HEK293 (cell line): ENCODE results near the gene KLB.

Experiments
- CTCF ChIA-PET: fragments of 350-600 bp; formaldehyde crosslinking; extraction: SDS; loops from one replicate; lab custom pipeline; 2021; ENCODE audit warnings: antibody characterized with exemption; lab: Yijun Ruan, JAX
- POLR2A ChIA-PET: fragments of 300-600 bp; formaldehyde crosslinking; extraction: SDS; loops from one replicate; lab custom pipeline; 2020; ENCODE audit warnings: antibody characterized with exemption, inconsistent platforms; lab: Yijun Ruan, JAX
- H3K27ac ChIP-seq: fragments of 200-500 bp; sonication (Bioruptor generic); 2 replicates; pipeline ENCODE4 v1.5.1; 2014; ENCODE audit warnings: low read depth, low read length, control low read depth, inconsistent platforms; ENCODE audit errors: extremely low read depth
- H3K36me3 ChIP-seq, 2 experiments: fragments of 200-500 bp in 1 of 2; sonication (Bioruptor generic) in 1 of 2; 1 replicate in 1 of 2; 2 replicates in 1 of 2; pipeline ENCODE4 v1.5.1; 2014 to 2017; ENCODE audit warnings: inconsistent platforms in 2 of 2, low read length in 2 of 2; ENCODE audit not compliant: control insufficient read depth in 2 of 2, insufficient read depth in 1 of 2
- H3K4me1 ChIP-seq: fragments of 200-500 bp; sonication (Bioruptor generic); 2 replicates; pipeline ENCODE4 v1.5.1; 2014; ENCODE audit warnings: mild to moderate bottlenecking, low read length, inconsistent platforms; ENCODE audit not compliant: control insufficient read depth, insufficient read depth
- H3K4me3 ChIP-seq: 2 replicates; pipeline ENCODE4 v1.5.1; 2011; ENCODE audit warnings: low read depth, mild to moderate bottlenecking, control low read depth, low read length, moderate library complexity
- H3K9me3 ChIP-seq: fragments of 200-500 bp; sonication (Bioruptor generic); 2 replicates; pipeline ENCODE4 v1.5.1; 2014; ENCODE audit warnings: low read depth, low read length, inconsistent platforms; ENCODE audit not compliant: control insufficient read depth, insufficient read depth
- HOXD13 ChIP-seq: sonication (generic); formaldehyde crosslinking; IDR thresholded peaks from 2 replicates; pipeline ENCODE4 v1.8.0; 2022; ENCODE audit warnings: missing genetic modification reagents, borderline replicate concordance
- MZF1 ChIP-seq: fragments of 450-650 bp; formaldehyde crosslinking; IDR thresholded peaks from 2 replicates; pipeline ENCODE4 v1.5.1; 2017; ENCODE audit warnings: missing biosample characterization, missing genetic modification characterization, borderline replicate concordance
- RBAK ChIP-seq: fragments of 450-650 bp; formaldehyde crosslinking; IDR thresholded peaks from 2 replicates; pipeline ENCODE4 v1.5.1; 2016; ENCODE audit warnings: missing biosample characterization, missing genetic modification characterization
- SALL2 ChIP-seq: fragments of 450-650 bp; formaldehyde crosslinking; IDR thresholded peaks from 2 replicates; pipeline ENCODE4 v1.5.0; 2017; ENCODE audit warnings: missing biosample characterization, mild to moderate bottlenecking, missing genetic modification characterization, borderline replicate concordance
- ZBTB11 ChIP-seq: fragments of 450-650 bp; formaldehyde crosslinking; conservative IDR thresholded peaks from 2 replicates; pipeline ENCODE4 v1.5.1; 2016; ENCODE audit warnings: low read depth, missing biosample characterization, missing genetic modification characterization
- ZBTB26 ChIP-seq: fragments of 450-650 bp; formaldehyde crosslinking; optimal IDR thresholded peaks from 2 replicates; pipeline ENCODE3; 2016; ENCODE audit warnings: missing biosample characterization, mild to moderate bottlenecking, missing genetic modification characterization
- ZFP37 ChIP-seq: fragments of 450-650 bp; formaldehyde crosslinking; IDR thresholded peaks from 2 replicates; pipeline ENCODE4 v1.5.1; 2016; ENCODE audit warnings: missing biosample characterization, missing genetic modification characterization
- ZNF138 ChIP-seq: fragments of 450-650 bp; formaldehyde crosslinking; IDR thresholded peaks from 2 replicates; pipeline ENCODE4 v1.5.1; 2016; ENCODE audit warnings: missing biosample characterization, missing genetic modification characterization, borderline replicate concordance
- ZNF140 ChIP-seq: fragments of 450-650 bp; formaldehyde crosslinking; IDR thresholded peaks from 2 replicates; pipeline ENCODE4 v1.5.1; 2016; ENCODE audit warnings: missing biosample characterization, missing genetic modification characterization
- ZNF155 ChIP-seq: fragments of 450-650 bp; formaldehyde crosslinking; IDR thresholded peaks from 2 replicates; pipeline ENCODE4 v1.5.1; 2016; ENCODE audit warnings: missing biosample characterization, missing genetic modification characterization
- ZNF16 ChIP-seq: fragments of 450-650 bp; formaldehyde crosslinking; IDR thresholded peaks from 2 replicates; pipeline ENCODE4 v1.5.1; 2016; ENCODE audit warnings: low read depth, missing biosample characterization, missing genetic modification characterization
- ZNF175 ChIP-seq: fragments of 450-650 bp; formaldehyde crosslinking; IDR thresholded peaks from 2 replicates; pipeline ENCODE4 v1.5.1; 2016; ENCODE audit warnings: missing biosample characterization, missing genetic modification characterization
- ZNF202 ChIP-seq: fragments of 450-650 bp; formaldehyde crosslinking; IDR thresholded peaks from 2 replicates; pipeline ENCODE4 v1.5.1; 2016; ENCODE audit warnings: missing biosample characterization, missing genetic modification characterization, borderline replicate concordance
- ZNF280D ChIP-seq: fragments of 450-650 bp; formaldehyde crosslinking; IDR thresholded peaks from 2 replicates; pipeline ENCODE4 v1.5.1; 2016; ENCODE audit warnings: missing biosample characterization, missing genetic modification characterization
- ZNF335 ChIP-seq: fragments of 450-650 bp; formaldehyde crosslinking; conservative IDR thresholded peaks from 2 replicates; pipeline ENCODE4 v1.5.1; 2016; ENCODE audit warnings: missing biosample characterization, missing genetic modification characterization
- ZNF354C ChIP-seq: fragments of 450-650 bp; formaldehyde crosslinking; IDR thresholded peaks from 2 replicates; pipeline ENCODE4 v1.5.1; 2016; ENCODE audit warnings: missing biosample characterization, missing genetic modification characterization, low read depth, borderline replicate concordance
- ZNF37A ChIP-seq: fragments of 450-650 bp; IDR thresholded peaks from 2 replicates; pipeline ENCODE4 v1.5.1; 2018; ENCODE audit warnings: missing biosample characterization, missing genetic modification characterization
- ZNF48 ChIP-seq: fragments of 450-650 bp; formaldehyde crosslinking; IDR thresholded peaks from 2 replicates; pipeline ENCODE4 v1.5.1; 2016; ENCODE audit warnings: missing biosample characterization, missing genetic modification characterization
- ZNF529 ChIP-seq: fragments of 450-650 bp; formaldehyde crosslinking; IDR thresholded peaks from 2 replicates; pipeline ENCODE4 v1.5.1; 2017; ENCODE audit warnings: missing genetic modification characterization, missing biosample characterization; ENCODE audit not compliant: insufficient replicate concordance
- ZNF548 ChIP-seq: fragments of 450-650 bp; formaldehyde crosslinking; IDR thresholded peaks from 2 replicates; pipeline ENCODE4 v1.5.1; 2016; ENCODE audit warnings: missing biosample characterization, missing genetic modification characterization
- ZNF626 ChIP-seq: fragments of 450-650 bp; sonication (Bioruptor Pico); formaldehyde crosslinking; IDR thresholded peaks from 2 replicates; pipeline ENCODE4 v1.5.1; 2018; ENCODE audit warnings: missing biosample characterization, missing genetic modification characterization, inconsistent platforms
- ZNF629 ChIP-seq: fragments of 450-650 bp; formaldehyde crosslinking; IDR thresholded peaks from 2 replicates; pipeline ENCODE4 v1.5.1; 2017; ENCODE audit warnings: missing biosample characterization, missing genetic modification characterization
- ZNF645 ChIP-seq: fragments of 450-650 bp; formaldehyde crosslinking; IDR thresholded peaks from 2 replicates; pipeline ENCODE4; 2016; ENCODE audit warnings: missing biosample characterization, missing genetic modification characterization
- ZNF704 ChIP-seq: fragments of 450-650 bp; formaldehyde crosslinking; IDR thresholded peaks from 2 replicates; pipeline ENCODE4 v1.5.1; 2016; ENCODE audit warnings: missing biosample characterization, missing genetic modification characterization
- ZSCAN4 ChIP-seq: fragments of 450-650 bp; formaldehyde crosslinking; IDR thresholded peaks from 2 replicates; pipeline ENCODE4 v1.5.1; 2017; ENCODE audit warnings: missing biosample characterization, missing genetic modification characterization

KLB gene

GRCh38 chr4:39480251-39480650, 73.5 kb downstream of the KLB start (continued):
- no peak for TF ChIP-seq ZNF704
- TF ChIP-seq ZNF645 (tag by site-specific recombination), result no peak
- no peak for TF ChIP-seq ZFP37
- TF ChIP-seq ZBTB11, result no peak
- TF ChIP-seq ZNF175 (tag by site-specific recombination), result no peak
- TF ChIP-seq ZNF202 (tag by site-specific recombination), result no peak
- TF ChIP-seq ZNF529 (tag by site-specific recombination), result no peak
- TF ChIP-seq ZNF48 (tag by site-specific recombination), result no peak
- TF ChIP-seq ZNF138 (tag by site-specific recombination), result no peak
- TF ChIP-seq ZNF629 (tag by site-specific recombination), result no peak
- TF ChIP-seq ZNF140 (tag by site-specific recombination), result no peak
- no peak for TF ChIP-seq ZNF626

- Histone ChIP-seq H3K4me1 (no peaks in the 10 kb centered on the region), H3K4me3 (no peak overlapping the region), H3K27ac (no peak overlapping the region), H3K9me3 (no peaks in the 10 kb centered on the region), H3K36me3 (peaks cover 0 to 7% of the 10 kb centered on the region in 2 experiments; a peak in 2 of 3 replicates)
- POLR2A ChIA-PET, result no interaction called here
- CTCF ChIA-PET, result interaction anchor here (0.9 to 1.5 kb wide), 2 partner anchors 11 to 12 kb away, joined by 3 to 5 read pairs; no protein-coding TSS in a partner anchor
- no peak for TF ChIP-seq ZNF37A
- no peak for TF ChIP-seq ZNF155 (tag by site-specific recombination)
- TF ChIP-seq ZNF354C (tag by site-specific recombination), result no peak
- no peak for TF ChIP-seq ZBTB26 (tag by site-specific recombination)
- no peak for TF ChIP-seq ZSCAN4 (tag by site-specific recombination)
- no peak for TF ChIP-seq MZF1 (tag by site-specific recombination)
- no peak for TF ChIP-seq SALL2 (tag by site-specific recombination)
- no peak for TF ChIP-seq RBAK (tag by site-specific recombination)
- no peak for TF ChIP-seq ZNF335 (tag by site-specific recombination)
- no peak for TF ChIP-seq ZNF548 (tag by site-specific recombination)
- no peak for TF ChIP-seq HOXD13 (CRISPR knock-in tag)
- TF ChIP-seq ZNF280D (tag by site-specific recombination), result no peak
- TF ChIP-seq ZNF16 (tag by site-specific recombination), result no peak
These were observed 74.4 kb downstream of the KLB start for GRCh38 chr4:39480902-39481695.
